ENCODE measurements around the gene TCP11L1. TPM values are rescaled to one million over a fixed set of nuclear protein-coding genes. Genes with fewer than 3 reads are reported as not detected.
"Not testable (repeated sequence)": the region's sequence is repeated elsewhere in the genome, so short reads cannot be mapped to it uniquely, and the experiment has no call there.

Gene TCP11L1
- polyA plus RNA-seq, 3 donors, result 9.2 to 11.1 (median 10.2) TPM

GRCh38 chr11:33059331-33060007 is 20.1 kb downstream of the TCP11L1 start:
- no peak for DNase-seq (ENCODE audit: extremely low read depth in 1 of 11, low read depth in 9 of 11, low spot score in 4 of 11)

DNA sequence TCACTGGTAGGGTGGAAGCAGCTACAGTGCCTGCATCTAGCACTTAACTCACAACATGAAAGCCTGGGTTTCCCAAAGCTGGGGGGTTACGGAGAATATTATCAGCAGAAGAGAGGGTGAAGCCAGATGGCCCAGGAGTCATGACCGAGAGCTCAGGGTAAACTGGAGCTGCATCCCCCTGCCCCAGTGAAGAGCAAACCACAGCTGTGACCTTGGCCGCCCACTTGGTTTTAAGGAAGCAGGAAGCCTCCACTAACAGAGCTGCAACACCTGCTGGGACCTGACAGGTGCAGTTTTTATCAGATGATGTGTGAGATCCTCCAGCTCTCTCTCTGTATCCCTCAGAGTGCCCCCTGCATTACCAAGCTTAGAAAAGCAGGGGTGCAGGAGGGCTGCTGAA is 20.9 kb downstream of the TCP11L1 start:
- no peak for DNase-seq (ENCODE audit: extremely low read depth in 1 of 11, low read depth in 9 of 11, low spot score in 4 of 11)

GRCh38 chr11:33062137-33062536 is 22.8 kb downstream of the TCP11L1 start:
- DNase-seq (ENCODE audit: extremely low read depth in 1 of 11, low read depth in 9 of 11, low spot score in 4 of 11), result no peak

- DNase-seq (ENCODE audit: extremely low read depth in 1 of 11, low read depth in 9 of 11, low spot score in 4 of 11), result no peak
These were observed 24.0 kb downstream of the TCP11L1 start for GRCh38 chr11:33063326-33063881.

DNA sequence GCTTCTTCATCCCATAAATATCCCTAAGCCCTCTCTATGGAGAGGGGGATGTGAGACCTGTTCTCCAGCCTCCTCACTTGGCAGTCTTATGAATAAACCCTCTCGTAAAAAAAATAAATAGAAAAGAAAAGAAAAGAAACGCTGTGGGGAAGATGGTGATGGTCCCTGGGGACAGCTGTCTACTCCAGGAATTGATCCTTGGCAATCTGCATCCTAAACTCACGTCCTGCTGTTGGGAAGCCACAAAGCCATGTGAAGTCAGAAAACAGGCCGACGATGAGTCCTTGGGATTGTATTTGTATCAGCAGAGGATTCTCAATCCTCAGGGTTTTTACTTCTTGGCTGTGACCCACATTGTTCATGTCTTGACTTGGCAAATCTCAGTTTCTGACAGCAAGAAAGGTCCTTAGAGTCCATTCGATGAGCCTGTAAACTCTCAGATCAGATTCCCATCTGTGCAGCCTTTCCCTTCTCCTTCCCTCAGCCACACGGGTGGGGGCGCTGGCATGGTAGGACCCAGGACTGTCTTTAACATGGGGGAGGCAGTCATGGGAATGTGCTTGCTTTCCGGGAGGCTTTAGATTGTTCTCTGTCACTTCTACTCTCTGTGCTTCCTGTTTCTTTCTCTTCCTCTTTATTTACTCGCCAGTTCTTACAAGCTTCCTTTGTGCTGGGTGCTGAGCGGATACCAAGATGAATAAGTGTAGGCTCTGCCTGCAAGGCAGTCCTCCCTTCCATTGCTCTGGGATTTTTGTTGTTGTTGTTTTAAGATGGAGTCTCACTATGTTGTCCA is 24.9 kb downstream of the TCP11L1 start:
- no peak for DNase-seq (ENCODE audit: extremely low read depth in 1 of 11, low read depth in 9 of 11, low spot score in 4 of 11)

- DNase-seq (ENCODE audit: extremely low read depth in 1 of 11, low read depth in 9 of 11, low spot score in 4 of 11), result no peak
These were observed 25.5 kb downstream of the TCP11L1 start for GRCh38 chr11:33064866-33065265.

DNA sequence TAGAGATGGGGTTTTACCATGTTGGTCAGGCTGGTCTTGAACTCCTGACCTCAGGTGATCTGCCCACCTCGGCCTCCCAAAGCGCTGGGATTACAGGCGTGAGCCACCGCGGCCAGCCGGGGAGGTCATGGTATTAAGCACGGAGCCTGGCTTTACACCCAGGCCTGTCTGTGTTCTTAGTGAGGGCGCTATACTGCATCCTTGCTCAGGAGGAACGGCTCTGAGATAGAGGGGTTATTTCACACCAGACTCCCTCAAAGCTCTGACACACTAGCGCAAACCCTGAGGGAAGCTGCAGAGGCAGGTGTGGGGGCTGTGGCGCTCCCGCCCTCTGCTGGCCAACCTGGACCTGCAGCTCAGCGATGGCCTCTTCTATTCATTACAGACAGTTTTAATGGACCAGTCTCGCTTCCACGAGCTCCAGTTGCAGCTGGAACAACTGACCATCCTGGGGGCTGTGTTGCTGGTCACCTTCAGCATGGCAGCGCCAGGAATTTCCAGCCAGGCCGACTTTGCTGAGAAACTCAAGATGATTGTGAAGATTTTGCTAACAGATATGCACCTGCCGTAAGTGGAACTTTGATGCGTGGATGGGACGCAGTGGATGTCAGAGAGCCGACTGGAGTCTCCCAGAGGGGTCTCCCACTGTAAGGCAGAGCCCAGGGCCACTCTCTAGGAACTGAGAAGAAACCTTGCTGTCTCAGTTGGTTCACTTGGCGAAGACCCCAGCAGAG is 26.2 kb downstream of the TCP11L1 start:
- peak in 10 of 11 donors; percentile 35 to 54 (median 44) for DNase-seq (ENCODE audit: extremely low read depth in 1 of 11, low read depth in 9 of 11, low spot score in 4 of 11)

DNA sequence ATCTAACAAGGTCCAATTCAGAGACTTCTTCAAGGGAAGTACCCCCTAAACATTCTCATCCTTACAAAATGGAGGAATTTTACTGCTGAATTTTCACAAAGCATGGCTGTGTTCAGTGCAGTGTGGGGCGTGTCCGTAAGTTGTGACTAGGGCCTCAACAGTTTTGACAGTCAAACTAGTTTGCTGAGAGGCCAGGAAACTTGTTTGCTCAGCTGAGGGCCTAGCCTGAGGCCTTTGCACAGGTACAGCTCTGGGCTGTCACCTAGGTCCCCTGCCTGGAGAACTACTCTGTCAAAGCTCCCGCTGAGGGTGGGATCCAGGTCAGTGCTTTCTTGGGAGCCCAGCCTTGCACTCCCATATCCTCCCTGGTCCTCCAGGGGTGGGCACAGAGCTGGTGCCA is 27.9 kb downstream of the TCP11L1 start:
- DNase-seq (ENCODE audit: extremely low read depth in 1 of 11, low read depth in 9 of 11, low spot score in 4 of 11), result no peak

DNA sequence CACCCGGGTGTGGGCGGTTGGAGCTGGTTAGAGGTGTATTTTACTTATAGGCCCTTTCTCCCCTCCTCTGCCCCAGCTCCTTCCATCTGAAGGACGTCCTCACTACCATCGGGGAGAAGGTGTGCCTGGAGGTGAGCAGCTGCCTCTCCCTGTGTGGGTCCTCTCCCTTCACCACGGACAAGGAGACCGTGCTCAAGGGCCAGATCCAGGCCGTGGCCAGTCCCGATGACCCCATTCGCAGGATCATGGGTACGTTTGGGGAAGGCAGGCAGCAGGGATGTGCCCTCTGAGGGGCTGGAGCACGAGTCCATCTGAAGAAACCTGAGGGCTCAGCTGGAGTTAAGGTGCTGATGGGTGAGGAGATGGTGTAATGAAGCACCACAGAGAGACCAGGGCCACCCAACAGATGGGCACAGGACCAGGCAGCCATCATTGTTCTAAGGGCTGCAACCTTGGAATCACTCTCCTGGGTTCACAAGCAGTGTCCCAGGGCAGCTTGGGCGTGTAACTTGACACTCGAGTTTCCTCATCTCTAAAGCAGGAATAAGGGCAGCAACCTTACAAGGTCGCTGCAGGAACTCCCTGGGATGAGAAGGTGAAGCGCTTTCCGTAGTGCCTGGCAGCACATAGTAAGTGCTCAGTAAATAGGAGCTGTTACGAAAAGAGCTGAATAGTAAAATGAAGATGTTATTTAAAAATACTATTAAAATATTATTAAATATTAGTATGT is 29.4 kb downstream of the TCP11L1 start:
- no peak for DNase-seq (ENCODE audit: extremely low read depth in 1 of 11, low read depth in 9 of 11, low spot score in 4 of 11)

DNA sequence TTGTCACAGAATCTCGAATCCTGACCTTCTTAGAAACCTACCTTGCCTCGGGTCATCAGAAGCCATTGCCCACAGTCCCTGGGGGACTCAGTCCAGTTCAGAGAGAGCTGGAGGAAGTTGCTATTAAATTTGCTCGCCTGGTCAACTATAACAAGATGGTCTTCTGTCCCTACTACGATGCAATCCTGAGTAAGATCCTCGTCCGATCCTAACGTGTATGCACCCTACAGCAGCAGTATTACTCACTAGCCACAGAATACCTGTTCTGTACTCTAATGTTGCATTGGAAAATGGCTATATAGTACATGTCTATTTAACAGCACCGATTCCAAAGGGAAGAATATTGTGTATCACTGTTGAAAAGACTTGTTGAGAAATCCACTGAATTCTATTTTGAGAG is 33.1 kb downstream of the TCP11L1 start:
- no peak for DNase-seq (ENCODE audit: extremely low read depth in 1 of 11, low read depth in 9 of 11, low spot score in 4 of 11)

DNA sequence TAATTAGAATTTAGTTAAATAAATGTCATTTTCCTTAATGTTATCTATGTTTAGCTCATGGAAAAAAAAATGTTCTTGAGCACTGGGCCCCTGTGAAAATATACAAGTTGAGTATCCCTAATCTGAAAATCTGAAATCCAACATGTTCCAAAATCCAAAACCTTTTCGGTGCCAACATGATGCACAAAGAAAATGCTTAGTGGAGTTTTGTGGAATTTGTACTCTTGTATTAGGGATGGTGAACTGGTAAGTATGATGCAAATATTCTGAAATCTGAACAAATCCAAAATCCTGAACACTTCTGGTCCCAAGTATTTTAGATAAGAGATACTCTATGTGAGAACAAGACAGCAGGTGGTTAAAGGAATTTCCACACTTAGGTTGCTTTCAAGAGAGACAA is 44.5 kb downstream of the TCP11L1 start:
- no peak for DNase-seq (ENCODE audit: extremely low read depth in 1 of 11, low read depth in 9 of 11, low spot score in 4 of 11)

DNA sequence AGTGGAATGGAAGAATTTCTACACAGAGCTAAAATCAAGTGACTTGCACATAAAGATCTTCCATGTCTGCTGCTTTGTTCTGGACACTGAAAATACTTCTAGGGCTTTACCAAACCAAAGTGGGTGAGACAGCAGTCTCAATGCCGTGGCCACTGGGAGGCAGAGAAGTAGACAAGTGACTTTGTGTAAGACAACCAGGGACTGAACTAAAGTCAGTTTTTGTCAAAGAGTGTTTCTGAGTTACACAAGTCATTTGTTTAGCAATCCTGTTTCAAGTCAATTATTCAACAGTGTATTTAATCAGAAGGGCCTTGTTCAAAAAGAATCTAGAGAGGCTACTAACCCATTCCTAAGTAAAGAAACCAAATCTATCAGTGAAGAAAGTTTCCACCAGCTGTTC is 46.6 kb downstream of the TCP11L1 start:
- DNase-seq (ENCODE audit: extremely low read depth in 1 of 11, low read depth in 9 of 11, low spot score in 4 of 11), result no peak

- DNase-seq (ENCODE audit: extremely low read depth in 1 of 11, low read depth in 9 of 11, low spot score in 4 of 11), result no peak
These were observed 50.4 kb downstream of the TCP11L1 start for GRCh38 chr11:33089776-33090175.

DNA sequence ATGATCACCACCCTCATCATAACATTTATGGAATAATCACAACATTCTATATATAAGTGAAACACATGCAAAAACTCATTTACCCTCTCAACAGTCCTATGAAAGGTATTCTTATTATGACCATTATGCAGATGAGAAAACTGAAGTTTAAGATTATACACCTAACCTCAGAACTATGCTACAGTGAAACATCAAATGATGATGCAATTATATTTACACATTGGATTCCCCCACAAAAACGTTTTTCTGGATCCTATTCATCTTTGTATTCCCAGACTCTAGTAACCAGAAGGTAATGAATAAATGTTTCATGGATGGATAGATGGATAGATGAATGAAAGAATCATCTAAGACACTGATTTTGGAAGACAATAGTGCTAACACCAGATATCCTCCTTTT is 54.8 kb downstream of the TCP11L1 start:
- no peak for DNase-seq (ENCODE audit: extremely low read depth in 1 of 11, low read depth in 9 of 11, low spot score in 4 of 11)

GRCh38 chr11:33103836-33104235 is 64.5 kb downstream of the TCP11L1 start:
- DNase-seq (ENCODE audit: extremely low read depth in 1 of 11, low read depth in 9 of 11, low spot score in 4 of 11), result no peak

DNA sequence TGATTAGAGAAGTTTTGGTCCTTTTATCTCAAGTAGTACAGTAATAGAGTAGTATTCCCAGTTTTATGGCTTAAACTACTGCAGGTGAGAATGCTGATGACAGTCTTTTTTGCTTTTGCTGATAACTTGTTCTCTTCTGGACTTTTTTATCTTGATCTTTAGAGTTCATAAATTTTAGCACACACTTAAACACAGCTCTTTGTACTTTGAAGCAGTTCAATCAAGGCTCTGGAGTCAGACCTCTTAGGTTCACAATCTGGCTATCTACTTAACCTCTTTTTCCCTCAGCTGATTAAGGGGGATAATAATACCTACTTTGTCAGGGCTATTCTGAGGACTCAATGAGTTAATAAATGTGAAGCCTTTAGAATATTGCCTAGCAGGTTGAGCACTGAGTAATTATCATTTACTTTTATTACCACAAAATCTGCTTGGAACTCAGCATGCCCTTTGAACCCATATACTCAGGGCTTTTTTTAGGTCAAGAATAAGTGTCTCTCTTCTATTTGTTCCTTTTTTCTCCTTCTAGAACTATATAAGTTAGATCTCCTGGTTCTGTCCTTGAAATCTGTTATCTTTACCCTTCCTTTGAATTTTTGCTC is 70.0 kb downstream of the TCP11L1 start:
- no peak for DNase-seq (ENCODE audit: extremely low read depth in 1 of 11, low read depth in 9 of 11, low spot score in 4 of 11)

DNA sequence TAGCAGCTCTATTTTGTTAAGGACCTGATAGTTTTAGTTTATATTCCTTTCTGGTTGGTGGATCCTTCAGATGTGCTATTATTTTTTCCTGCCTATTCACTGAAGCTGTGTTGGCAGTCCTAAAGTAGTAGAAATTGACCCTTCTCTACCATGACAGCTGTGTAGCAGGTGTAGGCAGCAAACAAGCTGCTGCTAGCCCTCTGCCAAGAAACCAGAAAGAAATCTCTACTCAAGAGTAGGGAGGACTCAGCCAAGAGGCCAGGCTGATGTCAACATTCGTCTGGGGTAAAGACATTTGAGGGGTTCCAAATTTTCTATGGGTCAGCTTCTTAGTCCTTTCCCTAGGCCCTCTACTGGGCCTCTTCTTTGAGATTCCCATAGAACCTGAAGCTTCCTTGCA is 70.7 kb downstream of the TCP11L1 start:
- no peak for DNase-seq (ENCODE audit: extremely low read depth in 1 of 11, low read depth in 9 of 11, low spot score in 4 of 11)

DNA sequence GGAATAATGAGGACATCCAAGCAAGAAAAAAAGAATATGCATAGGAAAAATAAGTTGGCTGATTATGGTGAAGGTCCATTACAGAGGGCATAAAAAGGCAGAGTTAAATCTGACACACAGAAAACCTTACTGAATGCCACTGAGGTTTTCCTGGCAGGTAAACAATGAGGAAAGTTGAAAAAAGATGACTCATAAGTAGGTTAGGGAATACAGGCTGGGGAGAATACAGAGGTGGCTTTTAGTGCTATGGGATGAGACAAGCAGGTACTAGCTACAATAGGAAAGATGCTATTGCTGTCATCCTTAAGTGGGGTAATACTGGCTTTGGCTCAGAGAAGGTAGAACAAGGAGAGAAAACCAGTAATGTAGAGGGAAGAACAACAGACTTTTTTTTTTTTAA is 77.2 kb downstream of the TCP11L1 start:
- no peak for DNase-seq (ENCODE audit: extremely low read depth in 1 of 11, low read depth in 9 of 11, low spot score in 4 of 11)

- DNase-seq (ENCODE audit: extremely low read depth in 1 of 11, low read depth in 9 of 11, low spot score in 4 of 11), result not testable (repeated sequence)
These were observed 83.3 kb downstream of the TCP11L1 start for GRCh38 chr11:33122696-33123095.

All from renal cortex interstitium (tissue), 11 donors.